Epithelial cell of proximal tubule (primary cell): ENCODE data around the gene HSD17B12. TPM values are rescaled to one million over a fixed set of nuclear protein-coding genes. Genes with fewer than 3 reads are reported as not detected.
"Not testable (repeated sequence)": the region's sequence is repeated elsewhere in the genome, so short reads cannot be mapped to it uniquely, and the experiment has no call there.

ENCODE experiments used
- DNase-seq: peaks from one replicate; pipeline ENCODE4 v3.0.0-alpha.2; 2011; ENCODE audit warnings: low read depth
- H3K4me3 ChIP-seq: 2 replicates; pipeline ENCODE4 v1.5.1; 2011; ENCODE audit warnings: low read depth, mild to moderate bottlenecking, low read length
- total RNA-seq: library from RNA; depleted of rRNA; stranded (reverse); fragments of >200 nt; gene quantifications from 2 replicates; pipeline ENCODE4 v1.2.3, GENCODE V29; 2015
- TF ChIP-seq, protein P1 (sequence below): conservative IDR thresholded peaks from 2 replicates; pipeline ENCODE4 v1.5.1; 2012; ENCODE audit warnings: low read depth, mild to moderate bottlenecking, low read length

The HSD17B12 gene
- total RNA-seq, 1 donor from 2014 or later: 49.5 TPM

DNA sequence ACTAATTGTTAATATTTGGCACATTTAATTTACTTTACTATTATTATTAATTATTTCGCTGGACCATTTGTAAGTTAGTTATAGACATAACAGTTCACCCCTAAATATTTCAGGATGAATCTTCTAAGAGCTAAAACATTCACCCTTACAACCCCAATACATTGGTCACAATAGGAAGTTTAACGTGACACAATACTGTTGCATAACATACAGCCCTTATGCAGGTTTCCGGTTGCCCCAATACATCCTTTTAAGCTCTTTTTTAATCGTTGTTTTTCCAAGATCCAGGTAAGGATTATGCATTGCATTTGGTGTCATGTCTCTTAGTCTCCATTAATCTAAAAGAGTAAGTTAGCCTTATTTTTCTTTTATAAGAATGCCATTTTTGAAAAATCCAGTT, 71.2 kb downstream of the HSD17B12 start:
- no peak overlapping the region for H3K4me3 ChIP-seq
- TF ChIP-seq, protein P1, sequence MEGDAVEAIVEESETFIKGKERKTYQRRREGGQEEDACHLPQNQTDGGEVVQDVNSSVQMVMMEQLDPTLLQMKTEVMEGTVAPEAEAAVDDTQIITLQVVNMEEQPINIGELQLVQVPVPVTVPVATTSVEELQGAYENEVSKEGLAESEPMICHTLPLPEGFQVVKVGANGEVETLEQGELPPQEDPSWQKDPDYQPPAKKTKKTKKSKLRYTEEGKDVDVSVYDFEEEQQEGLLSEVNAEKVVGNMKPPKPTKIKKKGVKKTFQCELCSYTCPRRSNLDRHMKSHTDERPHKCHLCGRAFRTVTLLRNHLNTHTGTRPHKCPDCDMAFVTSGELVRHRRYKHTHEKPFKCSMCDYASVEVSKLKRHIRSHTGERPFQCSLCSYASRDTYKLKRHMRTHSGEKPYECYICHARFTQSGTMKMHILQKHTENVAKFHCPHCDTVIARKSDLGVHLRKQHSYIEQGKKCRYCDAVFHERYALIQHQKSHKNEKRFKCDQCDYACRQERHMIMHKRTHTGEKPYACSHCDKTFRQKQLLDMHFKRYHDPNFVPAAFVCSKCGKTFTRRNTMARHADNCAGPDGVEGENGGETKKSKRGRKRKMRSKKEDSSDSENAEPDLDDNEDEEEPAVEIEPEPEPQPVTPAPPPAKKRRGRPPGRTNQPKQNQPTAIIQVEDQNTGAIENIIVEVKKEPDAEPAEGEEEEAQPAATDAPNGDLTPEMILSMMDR: no peak
- no peak for DNase-seq

DNA sequence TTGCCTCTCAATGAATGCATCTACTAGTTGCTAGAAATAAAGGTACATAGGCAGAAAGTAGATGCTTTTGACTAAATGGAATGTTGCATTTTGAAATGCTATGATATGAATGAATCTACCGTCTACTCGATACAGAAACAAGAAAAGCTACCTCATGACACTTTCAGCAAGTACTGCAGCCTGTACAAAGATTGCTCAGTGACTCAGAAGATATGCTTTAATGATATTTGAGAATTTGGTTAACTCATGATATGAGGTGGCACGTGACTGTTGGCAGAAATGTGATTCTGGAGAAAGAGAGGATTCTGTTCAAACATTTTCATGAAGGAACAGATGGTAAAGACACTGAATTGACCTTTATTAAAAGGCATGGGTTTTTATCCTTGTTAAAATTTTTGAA, 76.0 kb downstream of the HSD17B12 start:
- no peak overlapping the region for H3K4me3 ChIP-seq
- no peak for DNase-seq
- TF ChIP-seq, protein P1: no peak

DNA sequence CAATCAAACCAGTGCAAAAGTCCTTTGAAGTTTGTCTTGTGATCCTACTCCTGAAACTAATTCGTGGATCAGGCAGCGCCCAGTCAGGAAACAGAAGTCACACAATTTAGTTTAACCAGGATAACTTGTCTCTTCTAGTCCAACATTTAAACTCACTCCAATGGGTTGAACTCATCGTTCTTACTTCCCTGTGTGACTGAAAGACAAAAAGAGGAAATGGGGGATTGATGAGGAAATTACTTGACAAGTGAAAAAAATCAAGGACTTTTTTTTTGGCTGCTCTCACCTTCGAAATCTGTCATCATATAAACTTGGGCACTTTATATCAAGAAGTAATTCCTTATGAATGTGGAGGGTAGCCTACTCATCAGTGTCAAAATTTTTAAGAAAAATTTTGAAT, 78.4 kb downstream of the HSD17B12 start:
- DNase-seq: no peak
- TF ChIP-seq, protein P1: no peak
- no peak overlapping the region for H3K4me3 ChIP-seq

DNA sequence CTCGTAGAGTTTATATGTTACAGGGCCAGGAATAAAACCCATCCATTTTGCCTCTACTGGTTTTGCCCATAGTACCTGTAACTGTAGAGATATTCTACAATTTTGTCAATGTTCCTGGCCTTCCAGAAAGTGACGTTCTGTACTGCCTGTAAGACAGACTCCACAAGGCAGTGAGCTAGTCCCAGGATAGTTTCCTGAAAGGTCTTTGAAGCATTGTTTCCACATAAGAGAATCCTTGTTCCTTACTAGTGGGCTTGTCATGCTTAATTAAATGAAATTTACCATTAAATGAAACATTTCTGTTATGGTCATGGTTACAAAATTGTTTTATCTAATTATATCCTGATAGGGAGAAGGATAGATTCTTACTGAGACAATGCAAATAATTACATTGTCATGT, 80.4 kb downstream of the HSD17B12 start:
- DNase-seq: no peak
- TF ChIP-seq, protein P1: no peak
- no peak overlapping the region for H3K4me3 ChIP-seq

DNA sequence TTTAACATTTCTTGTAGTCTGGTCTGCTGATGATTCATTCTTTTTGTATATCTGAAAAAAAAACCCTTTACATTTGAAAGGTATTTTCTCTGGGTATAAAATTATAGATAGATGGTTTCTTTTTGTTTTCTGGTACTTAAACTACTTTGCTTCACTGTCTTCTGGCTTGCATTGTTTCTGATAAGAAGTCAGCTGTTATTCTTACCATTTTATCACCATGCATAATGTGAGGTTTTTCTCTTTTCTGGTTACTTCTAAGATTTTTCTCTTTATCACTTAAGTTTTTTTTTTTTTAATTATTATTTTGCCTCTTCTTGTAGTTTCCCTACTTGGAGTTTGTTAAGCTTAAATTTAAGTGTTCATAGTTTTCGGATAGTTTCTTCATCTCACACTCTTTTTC, 84.7 kb downstream of the HSD17B12 start:
- no peak for DNase-seq
- TF ChIP-seq, protein P1: no peak
- H3K4me3 ChIP-seq: no peak overlapping the region

DNA sequence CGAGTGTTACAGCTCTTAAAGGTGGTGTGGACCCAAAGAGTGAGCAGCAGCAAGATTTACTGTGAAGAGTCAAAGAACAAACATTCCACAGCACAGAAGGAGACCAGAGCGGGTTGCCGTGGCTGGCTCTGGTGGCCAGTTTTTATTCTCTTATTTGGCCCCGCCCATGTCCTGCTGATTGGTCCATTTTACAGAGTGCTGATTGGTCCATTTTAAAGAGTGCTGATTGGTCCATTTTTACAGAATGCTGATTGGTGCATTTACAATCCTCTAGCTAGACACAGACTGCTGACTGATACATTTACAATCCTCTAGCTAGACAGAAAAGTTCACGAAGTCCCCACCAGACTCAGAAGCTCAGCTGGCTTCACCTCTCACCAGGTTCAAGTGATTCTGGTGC, 88.1 kb downstream of the HSD17B12 start:
- not testable (repeated sequence) for H3K4me3 ChIP-seq, DNase-seq

DNA sequence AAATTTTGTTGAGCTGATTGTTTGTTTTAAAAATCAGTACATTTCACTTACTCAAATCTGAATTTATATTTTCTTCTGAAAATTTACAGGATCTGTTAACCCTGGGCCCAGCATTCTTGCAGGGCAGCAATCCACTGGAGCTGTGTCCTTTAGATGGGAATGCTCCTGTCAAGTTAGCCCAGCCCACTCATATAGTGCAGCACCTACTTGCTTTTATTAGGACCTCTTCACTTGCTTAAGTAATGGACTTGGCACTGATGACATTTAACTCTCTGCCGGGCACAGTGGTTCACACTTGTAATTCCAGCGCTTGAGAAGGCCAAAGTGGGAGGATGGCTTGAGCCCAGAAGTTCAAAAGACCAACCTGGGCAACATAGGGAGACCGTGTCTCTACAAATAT, 89.6 kb downstream of the HSD17B12 start:
- no peak for DNase-seq
- no peak overlapping the region for H3K4me3 ChIP-seq
- TF ChIP-seq, protein P1: no peak

DNA sequence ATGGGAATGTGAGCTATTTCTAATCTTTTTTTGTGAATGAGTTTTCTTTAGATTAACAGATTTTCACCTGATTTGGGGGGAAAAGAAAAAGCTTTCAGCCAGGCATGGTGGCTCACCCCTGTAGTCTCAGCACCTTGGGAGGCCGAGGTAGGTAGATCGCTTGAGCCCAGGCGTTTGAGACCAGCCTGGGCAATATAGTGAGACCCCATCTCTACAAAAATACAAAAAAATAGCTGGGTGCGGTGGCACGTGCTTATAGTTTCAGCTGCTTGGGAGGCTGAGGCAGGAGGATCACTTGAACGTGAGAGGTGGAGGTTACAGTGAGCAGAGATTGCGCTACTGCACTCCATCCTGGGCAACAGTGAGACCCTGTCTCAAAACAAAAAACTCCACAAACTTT, 92.2 kb downstream of the HSD17B12 start:
- no peak overlapping the region for H3K4me3 ChIP-seq
- DNase-seq: no peak
- TF ChIP-seq, protein P1: no peak
